GM19324 (cell line): ENCODE results near the gene PDE4A.
"Not testable (repeated sequence)": the region's sequence is repeated elsewhere in the genome, so short reads cannot be mapped to it uniquely, and the experiment has no call there.

ENCODE experiments used
- ATAC-seq: cut with Tn5 transposase; IDR thresholded peaks from one replicate; pipeline ENCODE4 v1.9.1; 2021; ENCODE audit warnings: mild to moderate bottlenecking, moderate library complexity; ENCODE audit not compliant: unreplicated experiment, low FRiP score

PDE4A gene

GRCh38 chr19:10420444-10421239, at the start of gene PDE4A:
TSS of gene PDE4A (plus strand) at chr19:10420538. CDS start at chr19:10420765, 227 bp downstream.
- no peak for ATAC-seq

GRCh38 chr19:10372690-10373089, 47.6 kb upstream of the PDE4A start:
- ATAC-seq, result no peak

- ATAC-seq, result no peak
Measured at GRCh38 chr19:10374931-10375330, 45.4 kb upstream of the PDE4A start.

GRCh38 chr19:10377140-10377640, 43.1 kb upstream of the PDE4A start:
- ATAC-seq, result not testable (repeated sequence)

- ATAC-seq, result no peak
Measured at GRCh38 chr19:10378124-10378523, 42.2 kb upstream of the PDE4A start.

- ATAC-seq, result no peak
Measured at GRCh38 chr19:10379880-10380312, 40.4 kb upstream of the PDE4A start.

GRCh38 chr19:10380313-10381102, 39.8 kb upstream of the PDE4A start, which contains the start of gene TYK2:
TSS of gene TYK2 (minus strand) at chr19:10380572. CDS start at chr19:10378406, 2,166 bp downstream.
- ATAC-seq, result peak; percentile 95

- ATAC-seq, result not testable (repeated sequence)
Measured at GRCh38 chr19:10383223-10383499, 37.2 kb upstream of the PDE4A start.

GRCh38 chr19:10384580-10384979, 35.8 kb upstream of the PDE4A start:
- ATAC-seq, result no peak

- no peak for ATAC-seq
Measured at GRCh38 chr19:10388957-10389356, 31.4 kb upstream of the PDE4A start.

- no peak for ATAC-seq
Measured at GRCh38 chr19:10389863-10390262, 30.5 kb upstream of the PDE4A start.

GRCh38 chr19:10390652-10391286, 29.6 kb upstream of the PDE4A start:
- ATAC-seq, result no peak

- ATAC-seq, result no peak
Measured at GRCh38 chr19:10392120-10392519, 28.2 kb upstream of the PDE4A start.

- no peak for ATAC-seq
Measured at GRCh38 chr19:10393137-10393536, 27.2 kb upstream of the PDE4A start.

- no peak for ATAC-seq
Measured at GRCh38 chr19:10395003-10395402, 25.3 kb upstream of the PDE4A start.

- no peak for ATAC-seq
Measured at GRCh38 chr19:10395436-10395835, 24.9 kb upstream of the PDE4A start.

GRCh38 chr19:10395917-10396316, 24.4 kb upstream of the PDE4A start:
- no peak for ATAC-seq

GRCh38 chr19:10398819-10399218, 21.5 kb upstream of the PDE4A start:
- no peak for ATAC-seq

GRCh38 chr19:10399340-10399739, 21.0 kb upstream of the PDE4A start:
- ATAC-seq, result not testable (repeated sequence)

- no peak for ATAC-seq
Measured at GRCh38 chr19:10399878-10400277, 20.5 kb upstream of the PDE4A start.

- no peak for ATAC-seq
Measured at GRCh38 chr19:10402441-10403038, 17.8 kb upstream of the PDE4A start.
